ENCODE measurements around the gene HOXD4.
A peak's percentile ranks its signal among the peaks of the same experiment; 100 is the strongest.

Gene HOXD4

GRCh38 chr2:176151442-176152287, at the start of gene HOXD4:
TSS of gene HOXD4 (plus strand) at chr2:176151550. CDS start at chr2:176151634, 84 bp downstream.
- Histone ChIP-seq H3K4me3 (peak within 1 kb of the TSS; percentile 10), H3K27ac (no peak within 1 kb of the TSS)
- TF ChIP-seq, protein P1, sequence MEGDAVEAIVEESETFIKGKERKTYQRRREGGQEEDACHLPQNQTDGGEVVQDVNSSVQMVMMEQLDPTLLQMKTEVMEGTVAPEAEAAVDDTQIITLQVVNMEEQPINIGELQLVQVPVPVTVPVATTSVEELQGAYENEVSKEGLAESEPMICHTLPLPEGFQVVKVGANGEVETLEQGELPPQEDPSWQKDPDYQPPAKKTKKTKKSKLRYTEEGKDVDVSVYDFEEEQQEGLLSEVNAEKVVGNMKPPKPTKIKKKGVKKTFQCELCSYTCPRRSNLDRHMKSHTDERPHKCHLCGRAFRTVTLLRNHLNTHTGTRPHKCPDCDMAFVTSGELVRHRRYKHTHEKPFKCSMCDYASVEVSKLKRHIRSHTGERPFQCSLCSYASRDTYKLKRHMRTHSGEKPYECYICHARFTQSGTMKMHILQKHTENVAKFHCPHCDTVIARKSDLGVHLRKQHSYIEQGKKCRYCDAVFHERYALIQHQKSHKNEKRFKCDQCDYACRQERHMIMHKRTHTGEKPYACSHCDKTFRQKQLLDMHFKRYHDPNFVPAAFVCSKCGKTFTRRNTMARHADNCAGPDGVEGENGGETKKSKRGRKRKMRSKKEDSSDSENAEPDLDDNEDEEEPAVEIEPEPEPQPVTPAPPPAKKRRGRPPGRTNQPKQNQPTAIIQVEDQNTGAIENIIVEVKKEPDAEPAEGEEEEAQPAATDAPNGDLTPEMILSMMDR (IDR thresholded peaks at IDR 0.05): no peak
- no peak for DNase-seq (ENCODE audit: low spot score)

- TF ChIP-seq, protein P1 (IDR thresholded peaks at IDR 0.05): no peak
- no peak overlapping the region for H3K27ac ChIP-seq
- H3K4me3 ChIP-seq: no peak overlapping the region
- DNase-seq (ENCODE audit: low spot score): no peak
These were observed 49.5 kb upstream of the HOXD4 start for GRCh38 chr2:176101842-176102241.

GRCh38 chr2:176102309-176102866, 49.0 kb upstream of the HOXD4 start:
- no peak overlapping the region for H3K4me3 ChIP-seq
- TF ChIP-seq, protein P1 (IDR thresholded peaks at IDR 0.05): no peak
- H3K27ac ChIP-seq: no peak overlapping the region
- DNase-seq (ENCODE audit: low spot score): no peak

GRCh38 chr2:176103194-176103593, 48.2 kb upstream of the HOXD4 start:
- TF ChIP-seq, protein P1 (IDR thresholded peaks at IDR 0.05): no peak
- DNase-seq (ENCODE audit: low spot score): no peak
- Histone ChIP-seq H3K4me3 (no peak overlapping the region), H3K27ac (no peak overlapping the region)

DNA sequence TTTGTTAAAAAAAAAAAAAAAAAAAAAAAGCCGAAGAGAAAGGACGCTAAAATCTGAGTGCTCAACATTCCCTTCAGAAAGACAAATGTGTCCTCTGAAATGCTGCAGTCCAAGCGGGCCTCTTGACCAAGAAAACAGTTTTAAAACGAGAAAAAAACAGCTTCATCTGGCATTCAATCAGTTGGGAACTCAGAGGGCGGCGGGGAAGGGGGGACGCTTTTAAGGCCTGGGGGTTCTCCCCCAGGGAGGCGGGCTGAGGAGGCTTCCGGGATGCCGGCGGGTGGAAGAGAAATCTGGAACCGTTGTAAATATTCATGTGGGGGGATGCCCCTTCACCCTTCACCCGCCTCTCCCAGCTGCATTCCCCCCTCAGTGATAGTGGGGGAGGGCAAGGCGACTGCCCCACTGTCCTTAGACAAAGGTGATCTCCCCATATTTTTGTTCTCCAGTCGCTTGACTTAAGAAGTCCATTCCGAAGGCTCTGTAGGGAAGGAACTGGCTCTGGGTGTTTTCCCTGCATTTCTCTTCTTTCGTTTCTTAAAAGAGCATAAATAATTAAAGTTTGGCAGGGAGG, 47.5 kb upstream of the HOXD4 start:
- TF ChIP-seq, protein P1 (IDR thresholded peaks at IDR 0.05): no peak
- Histone ChIP-seq H3K27ac (no peak overlapping the region), H3K4me3 (peak overlapping the region; percentile 53)
- no peak for DNase-seq (ENCODE audit: low spot score)

- TF ChIP-seq, protein P1 (IDR thresholded peaks at IDR 0.05): no peak
- H3K4me3 ChIP-seq: peak overlapping the region; percentile 53
- no peak for DNase-seq (ENCODE audit: low spot score)
- H3K27ac ChIP-seq: no peak overlapping the region
These were observed 46.9 kb upstream of the HOXD4 start for GRCh38 chr2:176104316-176105077.

Measured in coronary artery (tissue), 2 donors.